Measurements from ENCODE around the gene PAX1. TPM values are rescaled to one million over a fixed set of nuclear protein-coding genes. Genes with fewer than 3 reads are reported as not detected.

PAX1 gene
- total RNA-seq, 4 donors from 2014 or later = not detected

DNA sequence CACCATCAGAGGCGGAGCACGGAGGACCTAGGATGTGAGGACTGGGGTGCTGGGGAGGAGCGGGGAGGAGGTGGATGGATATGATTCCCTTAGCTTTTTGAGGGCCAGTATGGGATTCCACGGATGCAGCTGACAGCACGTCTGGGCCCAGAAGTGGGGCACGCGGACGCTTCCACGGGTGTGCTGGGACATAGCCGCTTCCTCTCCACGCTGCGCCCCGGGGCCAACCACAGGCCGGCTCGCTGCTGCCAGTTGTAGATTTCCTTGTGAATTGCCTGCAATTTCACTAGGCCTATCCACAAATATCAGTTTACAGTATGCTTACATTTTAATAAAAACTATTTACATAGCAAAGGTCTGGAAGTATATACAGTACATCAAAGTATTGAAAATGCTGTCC, 23.9 kb downstream of the PAX1 start:
- no peak for TF ChIP-seq CTCF (IDR thresholded peaks at IDR 0.05)
- no peak for DNase-seq (ENCODE audit: low spot score)
- ATAC-seq (ENCODE audit: low FRiP score) = no peak

- TF ChIP-seq CTCF (IDR thresholded peaks at IDR 0.05) = no peak
- DNase-seq (ENCODE audit: low spot score) (no peak), ATAC-seq (ENCODE audit: low FRiP score) (no peak)
Measured at GRCh38 chr20:21739161-21739560, 33.7 kb downstream of the PAX1 start.

GRCh38 chr20:21739682-21740081, 34.2 kb downstream of the PAX1 start:
- TF ChIP-seq CTCF (IDR thresholded peaks at IDR 0.05) = no peak
- DNase-seq (ENCODE audit: low spot score) (no peak), ATAC-seq (ENCODE audit: low FRiP score) (no peak)

DNA sequence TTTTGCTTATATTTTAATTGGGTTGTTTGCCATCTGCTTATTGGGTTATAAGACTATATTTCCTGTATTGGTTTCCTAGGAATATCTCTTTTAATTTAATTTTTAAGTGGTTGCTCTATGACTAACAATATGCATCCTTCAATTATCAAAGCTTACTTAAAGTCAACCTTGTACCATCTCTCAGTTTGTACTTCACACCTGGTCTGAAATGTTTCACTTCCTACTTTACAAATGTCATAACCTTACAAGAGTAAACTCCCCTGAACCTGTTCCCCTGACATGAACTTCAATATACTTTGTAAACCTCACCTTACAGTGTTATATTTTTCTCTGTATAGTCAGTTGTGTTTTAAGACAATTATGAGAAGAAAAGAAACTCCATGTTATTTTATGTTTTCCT, 35.8 kb downstream of the PAX1 start:
- DNase-seq (ENCODE audit: low spot score) (no peak), ATAC-seq (ENCODE audit: low FRiP score) (no peak)
- TF ChIP-seq CTCF (IDR thresholded peaks at IDR 0.05) = no peak

GRCh38 chr20:21762646-21763045, 57.2 kb downstream of the PAX1 start:
- no peak for TF ChIP-seq CTCF (IDR thresholded peaks at IDR 0.05)
- ATAC-seq (ENCODE audit: low FRiP score) = no peak
- DNase-seq (ENCODE audit: low spot score) = no peak

- ATAC-seq (ENCODE audit: low FRiP score) = no peak
- TF ChIP-seq CTCF (IDR thresholded peaks at IDR 0.05) = no peak
Measured at GRCh38 chr20:21767200-21767738, 61.8 kb downstream of the PAX1 start.

GRCh38 chr20:21767739-21768223, 62.3 kb downstream of the PAX1 start:
- no peak for DNase-seq (ENCODE audit: low spot score)
- no peak for ATAC-seq (ENCODE audit: low FRiP score)
- TF ChIP-seq CTCF (IDR thresholded peaks at IDR 0.05) = no peak

More at GRCh38 chr20:21767200-21767738, 61.8 kb downstream of the PAX1 start:
- DNase-seq (ENCODE audit: low spot score) = no peak
